Caco-2 (cell line): ENCODE measurements around the gene UHRF1. TPM values are rescaled to one million over a fixed set of nuclear protein-coding genes. Genes with fewer than 3 reads are reported as not detected.

Source experiments
- BruUV-seq: library from RNA; stranded (reverse); fragments of 400-500 nt; replicated peaks from 2 replicates; lab custom pipeline; 2021; lab: Mats Ljungman, UMichigan
- CTCF ChIA-PET: fragments of 300-600 bp; sonication (Branson Sonifier 250); formaldehyde crosslinking; loops from one replicate; lab custom pipeline; 2022; ENCODE audit warnings: antibody characterized with exemption; lab: Charles Lee
- POLR2A ChIA-PET: fragments of 300-600 bp; sonication (Branson Sonifier 250); formaldehyde crosslinking; loops from one replicate; lab custom pipeline; 2022; ENCODE audit warnings: antibody characterized with exemption; lab: Charles Lee
- DNase-seq, 2 experiments: peaks; one replicate each; pipeline versions ENCODE4 v3.0.0 to v3.0.0-alpha.2; 2020 to 2022
- H3K27me3 ChIP-seq: replicated peaks from 2 replicates; pipeline ENCODE4 v1.6.0; 2011; ENCODE audit warnings: low read length; ENCODE audit not compliant: control insufficient read depth, insufficient read depth
- H3K36me3 ChIP-seq: 2 replicates; pipeline ENCODE4 v1.5.1; 2011; ENCODE audit warnings: low read length; ENCODE audit not compliant: control insufficient read depth, insufficient read depth
- H3K4me1 ChIP-seq: fragments of 250-450 bp; sonication (Bioruptor Pico); 2 replicates; pipeline ENCODE4 v1.5.1; 2020; ENCODE audit warnings: mild to moderate bottlenecking
- H3K4me3 ChIP-seq: 2 replicates; pipeline ENCODE4 v1.5.1; 2011; ENCODE audit warnings: low read depth, mild to moderate bottlenecking, control low read depth, low read length
- H3K9me3 ChIP-seq: fragments of 250-450 bp; sonication (Bioruptor Pico); 2 replicates; pipeline ENCODE4 v1.5.1; 2020; ENCODE audit warnings: mild to moderate bottlenecking, moderate library complexity
- H3K27ac Mint-ChIP-seq: one replicate; pipeline ENCODE4 v1.8.0; 2022; ENCODE audit warnings: mixed read lengths; ENCODE audit not compliant: unreplicated experiment
- H3K27me3 Mint-ChIP-seq: one replicate; pipeline ENCODE4 v1.8.0; 2022; ENCODE audit warnings: mixed read lengths; ENCODE audit not compliant: insufficient read depth, unreplicated experiment
- H3K36me3 Mint-ChIP-seq: one replicate; pipeline ENCODE4 v1.8.0; 2022; ENCODE audit warnings: mild to moderate bottlenecking, mixed read lengths; ENCODE audit not compliant: insufficient read depth, unreplicated experiment
- H3K4me1 Mint-ChIP-seq: one replicate; pipeline ENCODE4 v1.8.0; 2022; ENCODE audit warnings: low read depth, mixed read lengths; ENCODE audit not compliant: unreplicated experiment
- H3K4me3 Mint-ChIP-seq: one replicate; pipeline ENCODE4 v1.8.0; 2022; ENCODE audit warnings: mild to moderate bottlenecking, moderate library complexity, mixed read lengths; ENCODE audit not compliant: unreplicated experiment
- H3K9me3 Mint-ChIP-seq: one replicate; pipeline ENCODE4 v1.8.0; 2022; ENCODE audit warnings: mixed read lengths; ENCODE audit not compliant: unreplicated experiment
- intact Hi-C: fragments of 100-400 bp; cut with micrococcal nuclease; formaldehyde crosslinking; loops from one replicate; pipeline ENCODE4 v1.10.0; 2022; ENCODE audit not compliant: unreplicated experiment
- total RNA-seq: library from RNA; stranded (reverse); gene quantifications from 2 replicates; pipeline ENCODE4 v1.2.3, GENCODE V29; 2022
- TF ChIP-seq, protein P1 (sequence below), 2 experiments: fragments of 200-600 bp in 1 of 2; IDR thresholded peaks; 1 replicate in 1 of 2; 2 replicates in 1 of 2; pipeline versions ENCODE4 v1.5.1 to v1.8.0; 2011 to 2022; ENCODE audit warnings: antibody characterized with exemption in 1 of 2, control low read depth in 1 of 2, inconsistent platforms in 1 of 2, low read depth in 1 of 2, low read length in 1 of 2, mild to moderate bottlenecking in 1 of 2, moderate library complexity in 1 of 2; ENCODE audit not compliant: insufficient read depth in 1 of 2, severe bottlenecking in 1 of 2, unreplicated experiment in 1 of 2

Gene UHRF1
- total RNA-seq, 1 experiment from 2014 or later: 54.6 TPM

DNA sequence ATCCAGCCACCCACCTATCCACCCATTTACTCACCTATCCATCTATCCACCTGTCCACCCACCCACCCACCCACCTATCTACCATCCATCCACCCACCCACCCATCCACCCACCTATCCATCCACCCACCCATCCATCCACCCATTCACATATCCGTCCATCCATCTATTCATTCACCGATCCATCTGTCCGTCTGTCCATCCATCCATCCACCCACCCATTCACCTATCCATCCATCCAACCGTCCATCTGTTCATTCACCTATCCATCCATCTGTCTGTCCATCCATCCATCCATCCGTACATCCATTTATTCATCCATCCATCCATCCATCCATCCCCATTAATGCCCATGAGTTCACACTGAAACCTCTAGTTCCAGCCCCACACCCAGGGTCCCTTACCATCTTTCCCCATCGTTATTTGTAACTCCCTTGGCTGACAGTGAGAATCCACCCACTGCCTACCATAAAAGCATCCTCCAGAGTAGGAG, 90.9 kb downstream of the UHRF1 start:
- intact Hi-C loops: no loop called here
- Mint-ChIP-seq H3K27me3 (no peaks in the 10 kb centered on the region), H3K4me3 (no peak overlapping the region), H3K9me3 (no peaks in the 10 kb centered on the region), H3K4me1 (peaks cover 8% of the 10 kb centered on the region), H3K27ac (no peak overlapping the region), H3K36me3 (no peaks in the 10 kb centered on the region)
- no peaks in the 10 kb centered on the region for H3K9me3 ChIP-seq
- H3K36me3 ChIP-seq: no peaks in the 10 kb centered on the region
- no peak overlapping the region for H3K4me3 ChIP-seq
- no peak for DNase-seq
- ChIA-PET POLR2A (no interaction called here), CTCF (interaction anchor here (2.4 kb wide), 1 partner anchor 31 kb away, joined by 13 read pairs; the partner anchor contains the start of gene KDM4B)
- no peaks in the 10 kb centered on the region for H3K27me3 ChIP-seq
- no TSS peak for BruUV-seq
- H3K4me1 ChIP-seq: peaks cover 17% of the 10 kb centered on the region; the same call in 1 of the 2 replicates
- TF ChIP-seq, protein P1, sequence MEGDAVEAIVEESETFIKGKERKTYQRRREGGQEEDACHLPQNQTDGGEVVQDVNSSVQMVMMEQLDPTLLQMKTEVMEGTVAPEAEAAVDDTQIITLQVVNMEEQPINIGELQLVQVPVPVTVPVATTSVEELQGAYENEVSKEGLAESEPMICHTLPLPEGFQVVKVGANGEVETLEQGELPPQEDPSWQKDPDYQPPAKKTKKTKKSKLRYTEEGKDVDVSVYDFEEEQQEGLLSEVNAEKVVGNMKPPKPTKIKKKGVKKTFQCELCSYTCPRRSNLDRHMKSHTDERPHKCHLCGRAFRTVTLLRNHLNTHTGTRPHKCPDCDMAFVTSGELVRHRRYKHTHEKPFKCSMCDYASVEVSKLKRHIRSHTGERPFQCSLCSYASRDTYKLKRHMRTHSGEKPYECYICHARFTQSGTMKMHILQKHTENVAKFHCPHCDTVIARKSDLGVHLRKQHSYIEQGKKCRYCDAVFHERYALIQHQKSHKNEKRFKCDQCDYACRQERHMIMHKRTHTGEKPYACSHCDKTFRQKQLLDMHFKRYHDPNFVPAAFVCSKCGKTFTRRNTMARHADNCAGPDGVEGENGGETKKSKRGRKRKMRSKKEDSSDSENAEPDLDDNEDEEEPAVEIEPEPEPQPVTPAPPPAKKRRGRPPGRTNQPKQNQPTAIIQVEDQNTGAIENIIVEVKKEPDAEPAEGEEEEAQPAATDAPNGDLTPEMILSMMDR (IDR thresholded peaks at IDR 0.05; ENCODE audit: insufficient read depth in 1 of 2, low read depth in 1 of 2, low read length in 1 of 2, severe bottlenecking in 1 of 2, unreplicated experiment in 1 of 2): no peak

DNA sequence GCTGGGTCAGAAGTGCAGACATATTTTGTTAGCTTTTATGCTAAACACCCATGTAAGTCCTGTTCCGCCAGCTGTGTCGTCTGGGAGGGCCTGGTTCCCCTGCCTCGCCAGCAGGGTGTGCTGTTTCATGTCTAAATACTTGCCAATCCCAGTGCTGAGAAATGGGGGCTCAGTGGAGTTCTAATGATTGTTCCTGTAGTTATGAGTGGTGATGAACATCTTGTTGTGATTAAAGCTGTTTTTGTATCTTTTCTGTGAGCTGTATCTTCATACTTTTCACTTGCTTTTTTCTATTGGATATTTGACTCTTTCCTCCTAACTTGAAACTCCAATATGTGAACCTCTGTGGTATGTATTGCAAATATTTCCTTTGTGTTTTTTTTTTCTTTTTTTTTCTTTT, 92.3 kb downstream of the UHRF1 start:
- Mint-ChIP-seq H3K4me1 (peaks cover 8% of the 10 kb centered on the region), H3K27me3 (no peaks in the 10 kb centered on the region), H3K4me3 (no peak overlapping the region), H3K27ac (peak overlapping the region; percentile 28), H3K9me3 (no peaks in the 10 kb centered on the region), H3K36me3 (no peaks in the 10 kb centered on the region)
- TF ChIP-seq, protein P1 (IDR thresholded peaks at IDR 0.05; ENCODE audit: insufficient read depth in 1 of 2, low read depth in 1 of 2, low read length in 1 of 2, severe bottlenecking in 1 of 2, unreplicated experiment in 1 of 2): peak; percentile 66 to 76
- ChIA-PET CTCF (interaction anchor here (0.5 to 2.4 kb wide), 7 partner anchors 26 to 174 kb away, joined by 3 to 13 read pairs (median 5); partner anchors contain the start of genes KDM4B and PLIN3), POLR2A (no interaction called here)
- no TSS peak for BruUV-seq
- no peak overlapping the region for H3K4me3 ChIP-seq
- H3K4me1 ChIP-seq: peaks cover 17% of the 10 kb centered on the region; the same call in 1 of the 2 replicates
- no peaks in the 10 kb centered on the region for H3K36me3 ChIP-seq
- H3K27me3 ChIP-seq: no peaks in the 10 kb centered on the region
- intact Hi-C loops: loop anchor here (1.0 kb wide), 1 partner anchor 30 kb away; no protein-coding TSS in a partner anchor
- H3K9me3 ChIP-seq: no peaks in the 10 kb centered on the region
- DNase-seq: peak in 1 of 2 experiments; percentile 59

DNA sequence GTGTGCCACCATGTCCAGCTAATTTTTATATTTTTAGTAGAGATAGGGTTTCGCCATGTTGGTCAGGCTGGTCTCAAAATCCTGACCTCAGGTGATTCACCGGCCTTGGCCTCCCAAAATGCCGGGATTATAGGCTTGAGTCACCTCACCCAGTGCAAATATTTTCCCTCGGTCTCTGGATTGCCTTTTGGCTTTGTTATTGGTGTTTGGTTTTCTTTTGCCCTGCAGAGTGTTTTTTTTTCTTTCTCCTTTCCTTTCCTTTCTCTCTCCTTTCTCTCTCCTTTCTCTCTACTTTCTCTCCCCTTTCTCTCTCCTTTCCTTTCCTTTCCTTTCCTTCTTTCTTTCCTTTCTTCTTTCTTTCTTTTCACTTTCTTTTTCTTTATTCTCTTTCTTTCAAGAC, 92.8 kb downstream of the UHRF1 start:
- BruUV-seq: no TSS peak
- ChIA-PET POLR2A (no interaction called here), CTCF (interaction anchor here (1.0 to 2.4 kb wide), 5 partner anchors 25 to 74 kb away, joined by 3 to 13 read pairs (median 7); partner anchors contain the start of gene KDM4B)
- H3K36me3 ChIP-seq: no peaks in the 10 kb centered on the region
- no peaks in the 10 kb centered on the region for H3K36me3 Mint-ChIP-seq
- H3K27me3 ChIP-seq: no peaks in the 10 kb centered on the region
- peak overlapping the region; percentile 56 for H3K27ac Mint-ChIP-seq
- intact Hi-C loops: no loop called here
- H3K4me1 Mint-ChIP-seq: peaks cover 11% of the 10 kb centered on the region
- peaks cover 17% of the 10 kb centered on the region; the same call in 1 of the 2 replicates for H3K4me1 ChIP-seq
- H3K4me3 Mint-ChIP-seq: peak overlapping the region; percentile 63
- H3K4me3 ChIP-seq: no peak overlapping the region
- H3K9me3 Mint-ChIP-seq: peaks cover 3% of the 10 kb centered on the region
- no peaks in the 10 kb centered on the region for H3K27me3 Mint-ChIP-seq
- H3K9me3 ChIP-seq: no peaks in the 10 kb centered on the region
- peak in 1 of 2 experiments; percentile 60 for DNase-seq
- TF ChIP-seq, protein P1 (IDR thresholded peaks at IDR 0.05; ENCODE audit: insufficient read depth in 1 of 2, low read depth in 1 of 2, low read length in 1 of 2, severe bottlenecking in 1 of 2, unreplicated experiment in 1 of 2): no peak
